SKM-1 (cell line): ENCODE data around the gene CDC14A.
A peak's percentile ranks its signal among the peaks of the same experiment; 100 is the strongest.
"Not testable (repeated sequence)": the region's sequence is repeated elsewhere in the genome, so short reads cannot be mapped to it uniquely, and the experiment has no call there.

Source experiments
- DNase-seq: peaks from one replicate; lab custom pipeline; 2025; ENCODE audit not compliant: unreplicated experiment; lab: John Stamatoyannopoulos, UW

The CDC14A gene

GRCh38 chr1:100352267-100353070, at the start of gene CDC14A:
TSS of gene CDC14A (plus strand) at chr1:100352506. CDS start at chr1:100352955, 449 bp downstream.
- peak; percentile 97 for DNase-seq

GRCh38 chr1:100302739-100303138, 49.6 kb upstream of the CDC14A start:
- DNase-seq, result no peak

DNA sequence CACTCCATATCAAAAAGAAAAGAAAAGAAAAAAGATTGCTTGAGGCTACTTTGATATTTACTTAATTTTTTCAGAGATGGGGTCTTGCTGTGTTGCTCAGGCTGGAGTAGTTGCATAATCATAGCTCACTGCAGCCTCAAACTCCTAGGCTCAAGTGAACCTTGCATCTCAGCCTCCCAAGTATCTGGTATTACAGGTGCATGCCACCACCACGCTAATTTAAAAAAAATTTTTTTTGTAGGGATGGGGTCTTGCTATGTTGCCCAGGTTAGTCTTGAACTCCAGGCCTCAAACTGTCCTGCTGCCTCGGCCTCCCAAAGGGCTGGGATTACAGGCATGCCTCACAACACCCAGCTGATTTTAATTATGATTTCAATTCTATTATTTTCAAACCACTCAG, 48.1 kb upstream of the CDC14A start:
- DNase-seq, result no peak

DNA sequence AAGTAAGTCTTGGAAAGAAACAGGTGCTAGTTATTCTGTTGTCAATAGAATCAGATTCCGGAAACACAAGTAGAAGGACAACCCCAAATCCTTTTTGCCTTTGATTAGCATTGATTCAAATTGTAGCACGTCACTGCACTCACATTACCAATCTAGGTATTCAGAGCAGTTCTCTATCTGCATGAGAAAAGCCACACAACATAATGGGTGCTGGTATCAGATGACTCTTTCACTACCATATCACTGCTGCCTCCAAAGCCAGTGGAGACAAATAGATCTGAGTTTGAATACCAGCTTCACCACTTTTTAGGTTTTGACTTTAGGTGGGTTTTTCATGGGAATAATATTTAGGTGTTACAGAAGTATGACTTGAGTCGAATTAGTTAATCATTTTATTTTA, 47.4 kb upstream of the CDC14A start:
- no peak for DNase-seq

DNA sequence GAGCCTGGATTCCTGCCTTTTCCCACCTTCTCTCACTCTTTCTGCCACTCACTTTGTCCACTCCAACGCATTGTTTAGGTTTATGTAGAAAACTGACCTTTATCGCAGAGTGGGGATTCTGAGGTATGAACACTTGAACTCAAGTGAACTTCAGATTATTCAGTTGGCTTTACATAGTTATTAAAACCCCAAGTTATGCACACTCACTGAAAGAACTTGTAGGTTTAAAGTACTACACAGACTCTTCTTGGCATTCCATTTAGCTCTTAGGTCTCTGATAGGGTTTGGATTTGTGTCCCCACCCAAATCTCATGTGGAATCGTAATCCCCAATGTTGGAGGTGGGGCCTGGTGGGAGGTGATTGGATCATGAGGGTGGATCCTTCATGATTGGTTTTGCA, 46.4 kb upstream of the CDC14A start:
- DNase-seq, result no peak

DNA sequence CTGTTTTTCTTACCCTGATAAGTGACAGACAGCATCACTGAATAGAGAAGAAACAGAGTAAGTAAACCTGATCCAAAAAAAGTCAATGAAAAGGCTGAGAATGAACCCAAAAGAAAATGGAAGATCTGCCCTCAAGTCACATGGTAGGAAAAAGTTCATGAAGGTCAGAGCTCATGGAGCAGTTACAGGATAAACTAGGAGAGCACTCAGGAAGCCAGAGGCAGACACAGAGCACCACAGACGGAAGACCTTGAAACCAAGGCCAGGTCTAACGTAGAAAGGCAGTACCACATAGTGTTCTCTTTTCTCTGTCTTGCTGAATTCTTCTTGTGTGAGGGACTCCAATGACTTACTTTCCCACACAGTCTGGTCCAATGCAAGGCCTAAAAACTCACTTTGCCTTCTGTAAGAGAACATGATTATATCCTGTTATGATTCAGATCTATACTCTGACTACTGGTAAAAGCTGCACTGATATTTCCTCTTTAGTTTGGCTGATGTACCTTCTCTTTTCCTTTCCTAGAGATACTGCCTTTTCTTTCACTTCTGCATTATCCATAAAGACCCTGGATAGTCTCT, 45.5 kb upstream of the CDC14A start:
- no peak for DNase-seq

GRCh38 chr1:100308777-100309176, 43.5 kb upstream of the CDC14A start:
- DNase-seq, result no peak

GRCh38 chr1:100309863-100310262, 42.4 kb upstream of the CDC14A start:
- no peak for DNase-seq

- no peak for DNase-seq
These were observed 38.9 kb upstream of the CDC14A start for GRCh38 chr1:100313382-100313781.

DNA sequence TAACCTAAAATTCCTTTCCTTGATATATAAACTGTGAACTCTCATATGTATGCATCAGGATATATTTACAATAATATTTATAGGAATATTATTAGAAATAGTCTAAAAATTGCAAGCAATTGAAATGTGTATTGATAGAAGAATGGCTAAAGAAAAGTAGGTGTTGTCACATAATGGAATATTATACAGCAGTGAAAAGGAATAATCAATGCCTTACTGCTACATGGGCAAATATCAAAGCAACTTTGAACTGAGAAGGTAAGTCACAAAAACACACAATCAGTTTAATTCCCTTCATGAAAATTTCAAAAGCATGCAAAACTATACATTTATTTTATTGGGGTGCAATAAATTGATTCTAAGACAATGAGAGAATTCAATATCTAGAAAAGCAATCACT, 35.7 kb upstream of the CDC14A start:
- DNase-seq, result no peak

GRCh38 chr1:100320311-100321099, 31.8 kb upstream of the CDC14A start:
- DNase-seq, result no peak

GRCh38 chr1:100321100-100321493, 31.2 kb upstream of the CDC14A start:
- no peak for DNase-seq

DNA sequence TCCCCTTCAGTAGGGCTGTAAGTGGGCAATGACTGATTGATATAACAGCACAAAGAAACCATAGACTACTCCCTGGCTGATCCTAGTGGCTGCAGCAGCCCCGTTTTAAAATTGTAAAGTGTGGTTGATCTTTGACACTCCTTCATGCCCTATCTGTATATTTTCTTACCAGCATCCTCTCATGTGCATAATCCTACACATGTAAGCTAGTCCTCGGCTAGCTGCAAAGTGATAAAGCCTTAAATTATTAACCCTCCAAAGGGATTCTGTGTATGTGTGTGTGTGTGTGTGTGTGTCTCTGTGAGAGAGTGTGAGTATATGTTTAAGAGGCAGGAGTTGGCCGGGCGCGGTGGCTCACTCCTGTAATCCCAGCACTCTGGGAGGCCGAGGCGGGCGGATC, 30.8 kb upstream of the CDC14A start:
- DNase-seq, result no peak

DNA sequence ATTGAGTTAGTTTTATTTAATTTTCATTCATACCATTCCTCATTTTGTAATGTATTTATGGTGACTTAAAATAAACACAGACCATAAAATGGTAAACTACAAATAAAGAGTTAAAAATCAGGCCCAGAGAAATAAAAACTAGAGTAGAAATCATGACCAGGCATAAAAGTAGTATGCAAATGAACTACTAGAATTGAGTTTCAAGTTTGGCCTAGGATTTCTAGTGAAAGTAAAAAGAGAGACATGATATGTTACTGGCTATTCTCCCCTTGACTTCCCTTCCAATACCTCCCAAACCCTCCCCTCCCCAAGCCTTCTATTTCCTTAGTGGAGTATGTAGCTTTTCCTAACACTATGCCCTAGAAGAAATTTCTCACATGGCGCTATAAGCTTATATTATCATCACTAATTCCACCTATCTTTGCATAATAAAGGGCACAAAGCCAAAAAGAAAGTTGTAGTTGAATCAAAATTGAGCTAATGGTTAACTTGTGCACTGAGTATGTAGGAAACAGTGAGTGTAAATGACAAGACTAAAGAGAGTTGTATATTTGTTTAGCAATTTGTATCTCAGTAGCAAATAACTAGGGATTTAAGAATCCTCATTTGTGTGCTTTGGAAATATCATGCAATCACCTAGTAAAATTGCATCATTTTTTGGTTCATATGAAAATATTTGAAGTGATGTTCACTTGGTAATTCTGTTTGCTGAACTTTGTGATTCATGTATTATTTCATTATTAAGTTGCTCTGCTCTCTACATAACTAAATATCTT, 29.7 kb upstream of the CDC14A start:
- DNase-seq, result no peak

GRCh38 chr1:100323419-100324106, 28.7 kb upstream of the CDC14A start:
- DNase-seq, result no peak

- no peak for DNase-seq
These were observed 26.6 kb upstream of the CDC14A start for GRCh38 chr1:100325415-100326324.

- DNase-seq, result not testable (repeated sequence)
These were observed 26.0 kb upstream of the CDC14A start for GRCh38 chr1:100326325-100326670.

DNA sequence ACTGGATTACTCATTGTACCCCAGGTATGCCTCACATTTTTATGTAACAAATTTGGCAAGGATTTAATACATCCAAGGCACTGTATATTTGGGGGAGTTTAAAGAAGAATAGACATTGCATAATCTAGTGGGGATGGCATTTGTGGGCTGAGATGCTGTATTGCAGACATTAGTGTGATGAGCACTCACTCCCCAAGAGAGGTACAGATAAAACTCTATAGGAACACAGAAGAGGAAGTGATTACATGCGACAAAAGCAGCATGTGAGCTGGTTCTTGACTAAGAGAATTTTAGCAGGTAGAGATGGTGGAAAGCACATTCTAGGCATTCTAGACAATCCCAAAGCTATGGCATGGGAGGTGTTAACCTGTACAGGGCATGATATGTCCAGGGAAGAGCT, 24.2 kb upstream of the CDC14A start:
- peak; percentile 42 for DNase-seq

- DNase-seq, result not testable (repeated sequence)
These were observed 21.2 kb upstream of the CDC14A start for GRCh38 chr1:100331146-100331545.

- DNase-seq, result no peak
These were observed 20.0 kb upstream of the CDC14A start for GRCh38 chr1:100332331-100332730.
